GM18507 (cell line): Measurements from ENCODE around the gene DNAJB12.
"Not testable (repeated sequence)": the region's sequence is repeated elsewhere in the genome, so short reads cannot be mapped to it uniquely, and the experiment has no call there.

ENCODE experiments used
- DNase-seq: peaks from one replicate; pipeline ENCODE4 v3.0.0; 2011; ENCODE audit warnings: low read depth; ENCODE audit not compliant: insufficient read length; ENCODE audit errors: extremely low spot score
- FAIRE-seq: peaks from 2 replicates; lab custom pipeline; 2011; peaks lifted over from hg19 to GRCh38; lab: Jason Lieb, UNC

Gene DNAJB12

DNA sequence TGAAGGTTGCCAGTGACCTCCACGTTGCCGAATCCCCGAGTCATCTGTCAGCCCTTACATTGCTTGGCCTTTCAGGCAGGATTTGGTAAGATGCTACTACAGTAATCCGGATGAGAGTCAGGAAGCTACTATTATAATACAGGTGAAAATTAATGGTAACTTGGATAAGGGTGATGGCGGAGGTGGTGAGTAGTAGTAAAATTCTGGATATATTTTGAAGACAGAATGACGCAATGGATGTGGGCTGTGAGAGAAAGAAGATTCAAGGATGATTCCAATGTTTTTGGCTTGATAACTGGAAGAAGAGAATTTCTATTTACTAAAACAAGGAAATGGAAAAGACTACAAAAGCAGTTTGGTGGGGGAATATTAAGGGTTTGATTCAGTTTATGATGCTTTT is 1.4 kb upstream of the DNAJB12 start:
- no peak for FAIRE-seq
- DNase-seq = no peak

DNA sequence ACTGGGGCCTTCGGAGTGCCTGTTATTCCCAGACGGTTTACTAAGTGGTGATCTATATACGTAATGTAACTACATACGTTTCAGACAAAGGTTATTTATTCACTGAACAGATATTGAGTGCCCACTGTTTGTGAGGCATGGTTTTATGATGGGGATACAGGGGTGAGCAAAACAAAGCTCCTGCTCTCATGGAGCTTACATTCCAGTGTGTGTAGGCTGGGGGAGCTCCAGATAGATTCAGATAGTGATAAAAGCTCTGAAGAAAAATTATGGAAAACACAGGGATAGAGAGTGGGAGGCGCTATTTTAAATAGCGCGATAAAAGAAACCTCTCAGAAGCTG is 466 bp upstream of the DNAJB12 start:
- FAIRE-seq (no peak), DNase-seq (no peak)

GRCh38 chr10:72353965-72354355 is 759 bp downstream of the DNAJB12 start:
- DNase-seq = no peak
- no peak for FAIRE-seq

GRCh38 chr10:72353028-72353964 is 1.4 kb downstream of the DNAJB12 start:
- FAIRE-seq = no peak
- no peak for DNase-seq

DNA sequence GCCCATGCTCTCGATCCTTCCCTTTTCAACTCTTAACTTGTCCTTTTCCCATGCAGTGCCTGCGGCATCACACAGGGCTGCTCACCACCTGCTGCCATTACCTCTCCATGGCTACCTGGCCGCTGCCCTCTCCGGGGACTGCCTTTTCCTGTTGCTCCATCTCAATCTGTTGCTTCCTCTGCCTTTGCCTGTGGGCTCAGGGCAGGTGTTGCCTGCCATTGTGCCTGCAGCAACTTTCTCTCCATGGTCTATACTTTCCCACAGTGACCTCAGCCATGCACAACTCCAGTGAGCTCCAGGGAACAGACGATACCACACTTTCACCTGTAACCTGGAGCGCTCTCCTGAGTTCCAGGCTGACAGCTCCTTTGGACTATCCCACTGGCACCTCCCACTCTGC is 3.2 kb downstream of the DNAJB12 start:
- no peak for FAIRE-seq

DNA sequence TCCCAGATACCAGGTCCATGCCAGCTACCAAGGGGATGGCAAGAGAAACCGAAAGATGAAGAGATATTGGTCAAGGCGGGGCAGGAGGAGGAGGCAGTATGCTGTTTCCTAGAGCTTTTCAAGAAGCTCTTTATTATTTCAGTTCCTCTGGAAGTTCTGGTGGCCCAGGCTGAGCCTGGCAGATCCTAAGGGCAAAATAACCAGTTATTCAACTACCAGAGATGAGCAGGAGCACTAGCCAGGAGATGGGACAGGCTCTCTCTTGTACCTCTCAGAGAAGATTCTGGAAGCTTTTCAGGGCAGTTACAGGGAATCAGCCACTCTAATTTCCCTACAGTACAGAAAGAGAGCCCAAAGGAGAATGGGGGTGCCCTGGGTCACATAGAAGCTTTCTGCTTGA is 5.3 kb downstream of the DNAJB12 start:
- no peak for DNase-seq
- FAIRE-seq = no peak

More for the DNA sequence above, 3.2 kb downstream of the DNAJB12 start:
- no peak for DNase-seq

GRCh38 chr10:72348282-72348681 is 6.4 kb downstream of the DNAJB12 start:
- FAIRE-seq (no peak), DNase-seq (no peak)

- FAIRE-seq, DNase-seq: not testable (repeated sequence)
These were observed 8.6 kb downstream of the DNAJB12 start for GRCh38 chr10:72346117-72346516.

DNA sequence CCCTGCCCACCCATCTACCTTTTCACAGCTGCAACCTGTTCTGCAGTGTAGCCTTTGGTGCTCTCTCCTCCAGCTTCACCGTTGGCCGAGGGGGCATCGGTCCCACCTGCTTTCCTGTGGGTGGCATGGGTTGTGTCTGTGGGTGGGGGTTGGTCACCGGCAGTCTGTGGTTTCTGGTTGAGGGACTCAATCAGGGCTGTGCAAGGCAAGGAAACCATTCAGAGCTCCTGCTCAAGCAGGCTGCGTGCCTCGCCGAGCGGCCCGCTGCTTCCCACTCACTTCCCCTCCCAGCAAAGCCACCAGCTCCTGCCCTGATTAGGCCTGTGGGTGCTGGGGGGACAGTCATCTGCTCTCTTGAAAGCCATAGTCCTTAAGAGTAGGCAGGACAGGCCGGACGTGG is 9.8 kb downstream of the DNAJB12 start:
- FAIRE-seq = peak; percentile 71
- DNase-seq = no peak

DNA sequence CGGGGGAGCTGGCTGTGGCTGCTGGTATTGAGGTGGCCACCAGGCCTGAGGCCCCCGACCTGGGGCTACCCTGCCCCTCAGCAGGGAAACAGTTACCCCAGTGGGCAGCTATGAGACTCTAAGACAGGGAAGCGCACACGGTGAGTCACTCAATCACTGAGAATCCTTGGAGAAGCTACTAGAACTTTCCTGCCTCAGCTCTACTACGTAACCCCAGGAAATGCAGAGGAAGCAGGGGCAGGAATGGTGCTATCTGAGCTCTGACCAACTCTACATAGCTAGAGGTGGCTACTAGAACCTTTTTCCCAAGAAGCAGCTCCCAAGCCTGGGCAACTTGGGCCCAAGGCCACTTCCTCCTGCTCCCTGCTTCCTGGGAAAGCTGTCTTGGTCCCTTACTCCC is 11.8 kb downstream of the DNAJB12 start:
- DNase-seq (no peak), FAIRE-seq (no peak)

DNA sequence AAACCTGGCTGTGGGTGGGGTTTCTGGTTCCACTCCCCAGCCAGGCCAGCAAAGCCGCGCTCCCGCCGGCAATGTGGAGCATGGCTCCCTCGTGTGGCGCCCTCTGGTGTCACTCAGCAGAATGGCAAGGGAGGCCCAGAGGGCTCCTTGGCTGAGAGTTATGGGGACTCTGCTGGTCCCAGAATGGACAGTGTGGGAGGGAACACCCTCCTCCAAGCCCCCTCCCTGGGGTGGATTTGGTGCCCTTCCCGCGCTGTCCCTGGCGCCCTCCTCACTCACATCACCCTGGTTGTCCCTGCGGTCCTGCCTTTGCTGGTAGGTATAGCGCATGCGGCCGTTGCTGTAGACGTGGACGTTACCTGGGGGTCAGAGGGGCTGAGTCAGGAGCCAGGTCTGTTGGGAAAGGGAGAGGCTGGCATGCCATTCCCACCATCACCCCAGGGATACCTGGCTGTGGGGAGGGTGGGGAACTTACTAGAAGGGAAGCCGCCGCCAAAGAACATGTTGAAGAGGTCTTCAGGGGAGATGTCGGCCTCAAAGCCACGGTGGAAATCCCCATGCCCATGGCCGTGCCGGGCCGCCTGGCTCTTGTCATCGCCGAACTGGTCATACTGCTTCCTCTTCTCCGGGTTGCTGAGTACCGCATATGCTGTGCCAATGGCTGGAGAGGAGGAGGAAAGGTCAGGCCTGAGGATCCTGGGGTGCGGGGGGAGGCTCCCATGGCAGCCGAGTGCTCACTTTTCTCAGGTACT is 14.0 kb downstream of the DNAJB12 start:
- FAIRE-seq (peak; percentile 21), DNase-seq (no peak)

- no peak for FAIRE-seq
- DNase-seq = no peak
These were observed 16.5 kb downstream of the DNAJB12 start for GRCh38 chr10:72338180-72338579.

GRCh38 chr10:72337722-72338121 is 17.0 kb downstream of the DNAJB12 start:
- FAIRE-seq (no peak), DNase-seq (no peak)

DNA sequence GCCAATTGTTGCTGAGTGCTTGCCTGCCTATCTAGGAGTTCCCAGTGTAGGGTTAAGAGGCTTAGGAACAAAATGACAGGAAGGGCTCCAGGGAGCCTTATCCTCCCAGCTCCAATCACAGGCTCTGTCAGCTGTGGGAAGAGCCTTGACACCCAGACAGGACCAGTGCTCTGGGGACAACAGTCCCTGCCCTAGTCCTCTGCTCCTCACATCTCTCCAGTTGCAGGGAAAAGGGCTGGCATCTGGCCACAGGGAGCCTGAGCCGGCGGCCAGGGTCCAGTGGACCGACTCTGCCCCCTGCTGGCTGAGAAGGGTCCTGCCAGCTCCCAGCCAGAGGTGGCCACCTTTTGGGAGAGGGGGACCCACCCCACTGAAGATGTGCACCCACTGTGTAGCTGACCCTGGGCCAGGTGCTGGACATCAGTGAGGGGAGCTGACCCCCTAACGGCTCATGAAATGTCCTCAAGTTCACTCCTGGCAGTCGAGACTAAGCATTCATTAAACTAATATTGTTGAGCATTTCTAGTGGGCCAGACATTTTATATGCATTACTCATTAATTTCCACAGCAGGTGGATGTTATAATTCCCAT is 17.6 kb downstream of the DNAJB12 start:
- peak; percentile 67 for FAIRE-seq
- DNase-seq = no peak

- FAIRE-seq (no peak), DNase-seq (no peak)
These were observed 18.3 kb downstream of the DNAJB12 start for GRCh38 chr10:72336259-72337038.

GRCh38 chr10:72335394-72336258 is 19.1 kb downstream of the DNAJB12 start:
- DNase-seq (no peak), FAIRE-seq (no peak)

GRCh38 chr10:72334825-72335393 is 19.8 kb downstream of the DNAJB12 start:
- peak; percentile 98 for FAIRE-seq
- peak; percentile 73 for DNase-seq

DNA sequence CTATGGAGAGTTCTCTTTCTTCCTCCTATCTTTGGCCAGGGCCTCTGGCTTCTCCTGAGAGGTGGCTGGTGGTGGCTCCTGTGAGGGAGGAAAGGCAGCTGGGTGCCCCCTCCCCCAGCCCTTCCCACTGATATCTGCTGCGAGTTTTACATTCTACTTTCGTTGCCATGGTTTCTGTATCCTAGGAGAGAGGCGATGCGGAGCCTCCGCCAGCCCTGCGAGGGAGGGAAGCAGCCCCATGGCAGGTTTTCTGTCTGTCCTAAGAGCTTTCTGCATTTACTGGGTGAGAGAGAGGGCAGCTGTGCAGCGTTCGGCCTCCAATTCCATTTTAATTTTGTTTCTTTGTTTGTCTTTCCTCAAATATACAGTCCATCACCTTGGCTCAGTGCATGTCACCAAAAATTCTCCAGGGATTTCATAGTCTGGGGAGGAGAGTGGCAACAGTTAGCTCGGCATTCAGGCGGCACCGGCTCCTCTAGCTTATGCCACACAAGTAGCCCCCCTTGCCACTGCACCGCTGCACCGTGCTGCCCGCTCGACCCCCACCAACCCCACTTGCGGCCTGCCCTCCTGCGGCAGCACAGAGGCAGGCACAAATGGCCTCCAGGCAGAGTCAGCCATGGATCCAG is 20.4 kb downstream of the DNAJB12 start:
- DNase-seq = no peak
- no peak for FAIRE-seq
